Vagina (tissue), 2 donors: ENCODE data around the gene MAP7. TPM values are rescaled to one million over a fixed set of nuclear protein-coding genes. Genes with fewer than 3 reads are reported as not detected.

Source experiments
- DNase-seq, 2 donors: peaks; one replicate each; pipeline ENCODE4 v3.0.0-alpha.2; 2017; ENCODE audit errors: extremely low spot score in 2 of 2
- H3K27ac ChIP-seq: fragments of 200-600 bp; sonication (generic); one replicate; pipeline ENCODE4 v1.5.1; 2019
- H3K27me3 ChIP-seq: fragments of 200-600 bp; sonication (generic); one replicate; pipeline ENCODE4 v1.5.1; 2019
- H3K36me3 ChIP-seq, 2 donors: fragments of 200-600 bp; sonication (generic); one replicate each; pipeline ENCODE4 v1.5.1; 2017 to 2019
- H3K4me1 ChIP-seq: fragments of 200-600 bp; sonication (generic); one replicate; pipeline ENCODE4 v1.5.1; 2019
- H3K4me3 ChIP-seq, 2 donors: fragments of 200-600 bp; sonication (generic); 1 replicate in 1 of 2; 2 replicates in 1 of 2; pipeline ENCODE4 v1.5.1; 2016 to 2019
- H3K9me3 ChIP-seq: fragments of 200-600 bp; sonication (generic); one replicate; pipeline ENCODE4 v1.5.1; 2019
- CTCF ChIP-seq, 3 experiments: fragments of 450-650 bp in 2 of 3; fragments of 200-600 bp in 1 of 3; sonication (generic) in 1 of 3; IDR thresholded peaks; one replicate each; pipeline ENCODE4 v1.5.1; 2017 to 2019; ENCODE audit warnings: antibody characterized with exemption in 3 of 3, mild to moderate bottlenecking in 2 of 3, moderate library complexity in 2 of 3
- POLR2A ChIP-seq, 2 donors: fragments of 450-650 bp; IDR thresholded peaks; one replicate each; pipeline ENCODE4 v1.6.1; 2017; ENCODE audit warnings: antibody characterized with exemption in 2 of 2, mild to moderate bottlenecking in 2 of 2, moderate library complexity in 2 of 2
- POLR2AphosphoS5 ChIP-seq, 2 donors: sonication (generic); formaldehyde crosslinking; IDR thresholded peaks; one replicate each; pipeline ENCODE4 v1.9.0; 2017; ENCODE audit warnings: antibody characterized with exemption in 2 of 2, mild to moderate bottlenecking in 2 of 2, low read depth in 1 of 2; ENCODE audit not compliant: insufficient read depth in 1 of 2
- intact Hi-C: fragments of 100-400 bp; cut with DNase I; formaldehyde crosslinking; loops from one replicate; pipeline ENCODE4 v1.15.1; 2023
- total RNA-seq: library from RNA; depleted of rRNA; stranded (reverse); fragments of >200 nt; gene quantifications from one replicate; pipeline ENCODE4 v1.2.3, GENCODE V29; 2016

Gene MAP7
- total RNA-seq, 1 donor from 2014 or later, result 9.3 TPM

- Histone ChIP-seq H3K9me3 (no peaks in the 10 kb centered on the region), H3K27me3 (no peaks in the 10 kb centered on the region), H3K4me3 (no peak overlapping the region), H3K36me3 (no peaks in the 10 kb centered on the region), H3K27ac (no peak overlapping the region), H3K4me1 (no peaks in the 10 kb centered on the region)
- DNase-seq, result no peak
- intact Hi-C loops, result no loop called here
- TF ChIP-seq POLR2A (IDR thresholded peaks at IDR 0.05), result no peak
- no peak for TF ChIP-seq CTCF (IDR thresholded peaks at IDR 0.05)
- TF ChIP-seq POLR2AphosphoS5 (IDR thresholded peaks at IDR 0.05; ENCODE audit: insufficient read depth in 1 of 2, low read depth in 1 of 2), result no peak
Measured at GRCh38 chr6:136469154-136469553, 81.1 kb downstream of the MAP7 start.

GRCh38 chr6:136468711-136469110 is 81.5 kb downstream of the MAP7 start:
- no peak overlapping the region for H3K4me3 ChIP-seq
- H3K27me3 ChIP-seq, result no peaks in the 10 kb centered on the region
- H3K9me3 ChIP-seq, result no peaks in the 10 kb centered on the region
- H3K4me1 ChIP-seq, result no peaks in the 10 kb centered on the region
- DNase-seq, result no peak
- no peaks in the 10 kb centered on the region for H3K36me3 ChIP-seq
- no peak for TF ChIP-seq CTCF (IDR thresholded peaks at IDR 0.05)
- no peak for TF ChIP-seq POLR2AphosphoS5 (IDR thresholded peaks at IDR 0.05; ENCODE audit: insufficient read depth in 1 of 2, low read depth in 1 of 2)
- no peak for TF ChIP-seq POLR2A (IDR thresholded peaks at IDR 0.05)
- intact Hi-C loops, result no loop called here
- H3K27ac ChIP-seq, result no peak overlapping the region

- TF ChIP-seq POLR2A (IDR thresholded peaks at IDR 0.05), result no peak
- TF ChIP-seq POLR2AphosphoS5 (IDR thresholded peaks at IDR 0.05; ENCODE audit: insufficient read depth in 1 of 2, low read depth in 1 of 2), result no peak
- no peak for TF ChIP-seq CTCF (IDR thresholded peaks at IDR 0.05)
- H3K4me3 ChIP-seq, result no peak overlapping the region
- H3K36me3 ChIP-seq, result no peaks in the 10 kb centered on the region
- intact Hi-C loops, result no loop called here
- DNase-seq, result no peak
- no peak overlapping the region for H3K27ac ChIP-seq
- H3K9me3 ChIP-seq, result no peaks in the 10 kb centered on the region
- H3K4me1 ChIP-seq, result no peaks in the 10 kb centered on the region
- no peaks in the 10 kb centered on the region for H3K27me3 ChIP-seq
Measured at GRCh38 chr6:136467186-136467585, 83.0 kb downstream of the MAP7 start.

GRCh38 chr6:136466777-136467176 is 83.4 kb downstream of the MAP7 start:
- no peak for DNase-seq
- Histone ChIP-seq H3K27me3 (no peaks in the 10 kb centered on the region), H3K27ac (no peak overlapping the region), H3K4me1 (no peaks in the 10 kb centered on the region), H3K9me3 (no peaks in the 10 kb centered on the region), H3K36me3 (no peaks in the 10 kb centered on the region), H3K4me3 (no peak overlapping the region)
- no peak for TF ChIP-seq CTCF (IDR thresholded peaks at IDR 0.05)
- no peak for TF ChIP-seq POLR2A (IDR thresholded peaks at IDR 0.05)
- no peak for TF ChIP-seq POLR2AphosphoS5 (IDR thresholded peaks at IDR 0.05; ENCODE audit: insufficient read depth in 1 of 2, low read depth in 1 of 2)
- intact Hi-C loops, result no loop called here

- Histone ChIP-seq H3K4me3 (no peak overlapping the region), H3K4me1 (no peaks in the 10 kb centered on the region), H3K27ac (no peak overlapping the region), H3K27me3 (no peaks in the 10 kb centered on the region), H3K36me3 (no peaks in the 10 kb centered on the region), H3K9me3 (no peaks in the 10 kb centered on the region)
- intact Hi-C loops, result no loop called here
- DNase-seq, result no peak
- TF ChIP-seq POLR2AphosphoS5 (IDR thresholded peaks at IDR 0.05; ENCODE audit: insufficient read depth in 1 of 2, low read depth in 1 of 2) (no peak), CTCF (IDR thresholded peaks at IDR 0.05) (no peak), POLR2A (IDR thresholded peaks at IDR 0.05) (no peak)
Measured at GRCh38 chr6:136465766-136466303, 84.4 kb downstream of the MAP7 start.
